H1 (cell line): ENCODE data around the gene MED28. TPM values are rescaled to one million over a fixed set of nuclear protein-coding genes. Genes with fewer than 3 reads are reported as not detected.
"Not testable (repeated sequence)": the region's sequence is repeated elsewhere in the genome, so short reads cannot be mapped to it uniquely, and the experiment has no call there.

Source experiments
- CTCF ChIA-PET: fragments of 300-600 bp; sonication (Branson Sonifier 250); formaldehyde crosslinking; loops from one replicate; lab custom pipeline; 2021; ENCODE audit not compliant: partially characterized antibody; lab: Charles Lee
- POLR2A ChIA-PET: fragments of 300-600 bp; sonication (Branson Sonifier 250); formaldehyde crosslinking; loops from one replicate; lab custom pipeline; 2021; ENCODE audit warnings: inconsistent platforms; ENCODE audit not compliant: partially characterized antibody; lab: Charles Lee
- DNase-seq, 2 experiments: peaks; one replicate each; pipeline versions ENCODE4 v3.0.0 to v3.0.0-alpha.2; 2010 to 2022; ENCODE audit warnings: low spot score in 2 of 2, low read depth in 1 of 2, mixed read lengths in 1 of 2
- FAIRE-seq: peaks from 2 replicates; lab custom pipeline; 2011; peaks lifted over from hg19 to GRCh38; lab: Jason Lieb, UNC
- H2AFZ ChIP-seq: 2 replicates; pipeline ENCODE4 v1.8.1; 2012; ENCODE audit warnings: low read length, inconsistent platforms
- H2AK5ac ChIP-seq: 2 replicates; pipeline ENCODE4 v1.6.1; 2013; ENCODE audit warnings: low read depth, low read length
- H2BK120ac ChIP-seq: replicated peaks from 2 replicates; pipeline ENCODE3; 2013; ENCODE audit warnings: low read depth, low read length, inconsistent platforms
- H2BK12ac ChIP-seq: 2 replicates; pipeline ENCODE4 v1.6.1; 2013; ENCODE audit warnings: low read depth, low read length
- H2BK15ac ChIP-seq: 2 replicates; pipeline ENCODE4 v1.6.1; 2013; ENCODE audit warnings: low read length
- H2BK20ac ChIP-seq: 2 replicates; pipeline ENCODE4 v1.6.1; 2013; ENCODE audit warnings: low read length
- H2BK5ac ChIP-seq: 2 replicates; pipeline ENCODE4 v1.6.1; 2013; ENCODE audit warnings: low read depth, low read length
- H3K14ac ChIP-seq: 2 replicates; pipeline ENCODE4 v1.6.1; 2013; ENCODE audit warnings: inconsistent platforms; ENCODE audit not compliant: insufficient read length
- H3K18ac ChIP-seq: 2 replicates; pipeline ENCODE4 v1.6.1; 2013; ENCODE audit warnings: low read length; ENCODE audit errors: extremely low read depth
- H3K23ac ChIP-seq: 2 replicates; pipeline ENCODE4 v1.6.1; 2013; ENCODE audit warnings: inconsistent platforms; ENCODE audit not compliant: insufficient read length
- H3K23me2 ChIP-seq: 2 replicates; pipeline ENCODE4 v1.6.1; 2013; ENCODE audit warnings: low read depth, low read length
- H3K27ac ChIP-seq: 2 replicates; pipeline ENCODE4 v1.6.1; 2011; ENCODE audit warnings: low read depth, low read length, inconsistent platforms
- H3K27me3 ChIP-seq, 4 experiments: replicated peaks in 1 of 4; 1 replicate in 1 of 4; 2 replicates in 3 of 4; pipeline versions ENCODE4 v1.6.1 to v1.8.1; 2011 to 2013; ENCODE audit warnings: low read length in 3 of 4, mild to moderate bottlenecking in 3 of 4, inconsistent platforms in 2 of 4, mixed read lengths in 2 of 4, moderate library complexity in 1 of 4; ENCODE audit not compliant: control insufficient read depth in 3 of 4, insufficient read depth in 3 of 4; ENCODE audit errors: extremely low read depth in 1 of 4
- H3K36me3 ChIP-seq, 4 experiments: 2 replicates each; pipeline versions ENCODE4 v1.6.1 to v1.8.1; 2011 to 2013; ENCODE audit warnings: mild to moderate bottlenecking in 4 of 4, low read length in 3 of 4, moderate library complexity in 2 of 4, control low read depth in 1 of 4, inconsistent platforms in 1 of 4; ENCODE audit not compliant: insufficient read depth in 4 of 4, control insufficient read depth in 2 of 4
- H3K4ac ChIP-seq: replicated peaks from 2 replicates; pipeline ENCODE3; 2013; ENCODE audit warnings: low read length, low read depth, mixed read lengths, inconsistent platforms; ENCODE audit not compliant: insufficient read length
- H3K4me1 ChIP-seq, 4 experiments: replicated peaks in 1 of 4; 1 replicate in 1 of 4; 2 replicates in 3 of 4; pipeline versions ENCODE4 v1.6.1 to v1.8.1; 2011 to 2013; ENCODE audit warnings: low read length in 3 of 4, inconsistent platforms in 2 of 4, mixed read lengths in 1 of 4; ENCODE audit not compliant: insufficient read depth in 4 of 4, control insufficient read depth in 3 of 4
- H3K4me2 ChIP-seq, 2 experiments: 2 replicates each; pipeline versions ENCODE4 v1.6.1 to v1.8.1; 2011 to 2013; ENCODE audit warnings: low read depth in 2 of 2, low read length in 2 of 2, control low read depth in 1 of 2, inconsistent platforms in 1 of 2, mild to moderate bottlenecking in 1 of 2; ENCODE audit not compliant: insufficient read depth in 1 of 2
- H3K4me3 ChIP-seq, 4 experiments: fragments of 200-600, 300-600 bp in 1 of 4; sonication (generic), shearing (Covaris generic), sonication (Bioruptor Twin) in 1 of 4; 2 replicates each; pipeline versions ENCODE4 v1.5.1 to v1.8.1; 2011 to 2016; ENCODE audit warnings: low read length in 4 of 4, low read depth in 3 of 4, control low read depth in 2 of 4, inconsistent platforms in 2 of 4, mild to moderate bottlenecking in 2 of 4, mixed read lengths in 1 of 4, moderate library complexity in 1 of 4; ENCODE audit not compliant: insufficient read depth in 2 of 4; ENCODE audit errors: extremely low read depth in 1 of 4
- H3K56ac ChIP-seq: replicated peaks from 2 replicates; pipeline ENCODE3; 2013; ENCODE audit warnings: low read depth, mild to moderate bottlenecking, mixed read lengths, low read length, inconsistent platforms; ENCODE audit not compliant: insufficient read length
- H3K79me1 ChIP-seq: 2 replicates; pipeline ENCODE4 v1.6.1; 2013; ENCODE audit warnings: low read depth, low read length, control low read depth
- H3K79me2 ChIP-seq, 2 experiments: 2 replicates each; pipeline versions ENCODE4 v1.6.1 to v1.8.1; 2012 to 2013; ENCODE audit warnings: low read length in 2 of 2, mild to moderate bottlenecking in 2 of 2, inconsistent platforms in 1 of 2; ENCODE audit not compliant: insufficient read depth in 2 of 2, control insufficient read depth in 1 of 2
- H3K9ac ChIP-seq, 4 experiments: replicated peaks in 1 of 4; 1 replicate in 1 of 4; 2 replicates in 3 of 4; pipeline versions ENCODE4 v1.6.1 to v1.8.1; 2011 to 2013; ENCODE audit warnings: low read depth in 3 of 4, low read length in 3 of 4, control low read depth in 2 of 4, mild to moderate bottlenecking in 2 of 4, moderate library complexity in 2 of 4, inconsistent platforms in 1 of 4; ENCODE audit errors: extremely low read depth in 1 of 4
- H3K9me3 ChIP-seq, 2 experiments: 2 replicates each; pipeline versions ENCODE4 v1.6.1 to v1.8.1; 2012 to 2013; ENCODE audit warnings: mild to moderate bottlenecking in 2 of 2, moderate library complexity in 2 of 2, control low read depth in 1 of 2, inconsistent platforms in 1 of 2, low read depth in 1 of 2, low read length in 1 of 2, mixed read lengths in 1 of 2; ENCODE audit not compliant: insufficient read depth in 2 of 2
- H4K20me1 ChIP-seq, 2 experiments: replicated peaks in 1 of 2; 2 replicates each; pipeline versions ENCODE3 to v1.8.1; 2011 to 2013; ENCODE audit warnings: inconsistent platforms in 2 of 2, low read length in 2 of 2, mild to moderate bottlenecking in 1 of 2; ENCODE audit not compliant: insufficient read depth in 2 of 2, control insufficient read depth in 1 of 2
- H4K5ac ChIP-seq: 2 replicates; pipeline ENCODE4 v1.6.1; 2013; ENCODE audit warnings: low read length, low read depth, mixed read lengths, inconsistent platforms; ENCODE audit not compliant: insufficient read length
- H4K8ac ChIP-seq: 2 replicates; pipeline ENCODE4 v1.8.0; 2013; ENCODE audit warnings: mild to moderate bottlenecking, moderate library complexity, low read length, inconsistent platforms; ENCODE audit not compliant: insufficient read depth; ENCODE audit errors: extremely low read depth
- H4K91ac ChIP-seq: replicated peaks from 2 replicates; pipeline ENCODE3; 2013; ENCODE audit warnings: low read length, mixed read lengths, inconsistent platforms; ENCODE audit not compliant: insufficient read length
- WGBS, 2 experiments: shearing (Covaris generic) in 1 of 2; methylation state at CpG; one replicate each; pipeline versions ENCODE4 v1.1.6 to v1.1.7; 2013 to 2015; ENCODE audit warnings: low lambda C conversion rate in 2 of 2, mixed read lengths in 2 of 2, inconsistent platforms in 1 of 2, low coverage in 1 of 2, missing lambda C conversion rate in 1 of 2; ENCODE audit not compliant: insufficient replicate concordance in 2 of 2, insufficient coverage in 1 of 2, insufficient read length in 1 of 2; ENCODE audit errors: extremely low coverage in 1 of 2, missing lambda C conversion rate in 1 of 2; 5-methylcytosine and 5-hydroxymethylcytosine counted together
- polyA plus RNA-seq, 7 experiments: library from polyadenylated mRNA; depleted of rRNA in 3 of 7; stranded (reverse) in 5 of 7; unstranded in 2 of 7; fragments of >200 nt in 5 of 7; fragments of 200-250 nt in 2 of 7; gene quantifications; 1 replicate in 5 of 7; 2 replicates in 1 of 7; 4 replicates in 1 of 7; pipeline versions ENCODE4 v1.2.1 to v1.2.3, GENCODE V29; 2011 to 2013; ENCODE audit warnings: missing spikeins in 2 of 7, mixed read lengths in 2 of 7
- total RNA-seq: library from RNA; stranded (reverse); fragmentation: NEBNext Ultra II Directional; extraction: Animal tissue kit (Norgen Biotek cat#: 25700); gene quantifications from 2 replicates; pipeline ENCODE4 v1.2.1, GENCODE V29; 2021

Gene MED28
- total and polyA plus RNA-seq, 2 of the 8 experiments (the other 6 are each of a cell fraction or from before 2014, with no cell fraction given), result 24.0 to 87.1 TPM

GRCh38 chr4:17659196-17659595 lies 44.8 kb downstream of the MED28 start:
- not testable (repeated sequence) for H3K18ac ChIP-seq, H3K14ac ChIP-seq, H3K9ac ChIP-seq, H2BK12ac ChIP-seq, H3K27me3 ChIP-seq, H3K79me2 ChIP-seq, FAIRE-seq, H2AK5ac ChIP-seq, H3K79me1 ChIP-seq, H3K9me3 ChIP-seq, H2BK5ac ChIP-seq, H4K5ac ChIP-seq, DNase-seq, H4K20me1 ChIP-seq, H2BK120ac ChIP-seq, H3K36me3 ChIP-seq, H4K91ac ChIP-seq, H3K4me1 ChIP-seq, H3K4me2 ChIP-seq, H2BK15ac ChIP-seq, H3K4me3 ChIP-seq, H3K23me2 ChIP-seq, H4K8ac ChIP-seq, H3K4ac ChIP-seq, H3K56ac ChIP-seq, H2AFZ ChIP-seq, H3K27ac ChIP-seq, H2BK20ac ChIP-seq, H3K23ac ChIP-seq
- ChIA-PET CTCF (interaction anchor here (2.0 kb wide), 1 partner anchor 62 kb away, joined by 5 read pairs; no protein-coding TSS in a partner anchor), POLR2A (interaction anchor here (0.7 kb wide), 1 partner anchor 20 kb away, joined by 3 read pairs; no protein-coding TSS in a partner anchor)
- WGBS, 2 experiments, result 91% methylated on average over 8 of the region's 8 CpGs; no CpG with 5 or more reads in 1 of the 2 experiments
